OCI-LY7 (cell line): ENCODE data around the gene LEMD1. TPM values are rescaled to one million over a fixed set of nuclear protein-coding genes. Genes with fewer than 3 reads are reported as not detected.

Experiments used
- BruUV-seq: library from RNA; stranded (reverse); fragments of 400-500 nt; replicated peaks from 2 replicates; lab custom pipeline; 2021; lab: Mats Ljungman, UMichigan
- CTCF ChIA-PET: fragments of 300-600 bp; sonication (Branson Sonifier 250); formaldehyde crosslinking; loops from one replicate; lab custom pipeline; 2022; ENCODE audit warnings: antibody characterized with exemption; ENCODE audit not compliant: unreplicated experiment; lab: Charles Lee
- POLR2A ChIA-PET: fragments of 300-600 bp; sonication (Branson Sonifier 250); formaldehyde crosslinking; loops from one replicate; lab custom pipeline; 2022; ENCODE audit warnings: antibody characterized with exemption; lab: Charles Lee
- DNase-seq: peaks from one replicate; pipeline ENCODE4 v3.0.0-alpha.2; 2015; ENCODE audit warnings: low spot score
- H2AFZ ChIP-seq: fragments of 200-600 bp; sonication (generic), shearing (Covaris generic); 2 replicates; pipeline ENCODE4 v1.6.1; 2014; ENCODE audit warnings: mild to moderate bottlenecking, antibody characterized with exemption, low read length, moderate library complexity
- H3K27ac ChIP-seq: fragments of 200-600 bp; sonication (generic); 2 replicates; pipeline ENCODE4 v1.5.1; 2014; ENCODE audit warnings: mixed run types, low read depth, mild to moderate bottlenecking, moderate library complexity, low read length, inconsistent platforms; ENCODE audit not compliant: poor library complexity, severe bottlenecking
- H3K36me3 ChIP-seq: fragments of 200-600 bp; sonication (generic); 2 replicates; pipeline ENCODE4 v1.6.1; 2014; ENCODE audit warnings: mild to moderate bottlenecking, antibody characterized with exemption, low read length, moderate library complexity, mixed read lengths; ENCODE audit not compliant: insufficient read depth
- H3K4me1 ChIP-seq: fragments of 200-600 bp; sonication (generic); 2 replicates; pipeline ENCODE4 v1.5.1; 2014; ENCODE audit warnings: mild to moderate bottlenecking, low read length; ENCODE audit not compliant: insufficient read depth, poor library complexity, severe bottlenecking
- H3K4me2 ChIP-seq: fragments of 200-600 bp; sonication (generic); 2 replicates; pipeline ENCODE4 v1.6.1; 2014; ENCODE audit warnings: mild to moderate bottlenecking, low read length
- H3K4me3 ChIP-seq: fragments of 200-600 bp; sonication (generic); 2 replicates; pipeline ENCODE4 v1.5.1; 2014; ENCODE audit warnings: mild to moderate bottlenecking, low read depth, low read length; ENCODE audit not compliant: poor library complexity, severe bottlenecking
- H3K79me2 ChIP-seq: fragments of 200-600 bp; sonication (generic); 2 replicates; pipeline ENCODE4 v1.6.1; 2016; ENCODE audit warnings: low read depth, mild to moderate bottlenecking, low read length, moderate library complexity, mixed read lengths; ENCODE audit not compliant: insufficient read depth
- H3K9me2 ChIP-seq: fragments of 200-600 bp; sonication (generic); 2 replicates; pipeline ENCODE4 v1.6.1; 2016; ENCODE audit warnings: mild to moderate bottlenecking, low read length, mixed read lengths; ENCODE audit not compliant: insufficient read depth
- H3K9me3 ChIP-seq: fragments of 200-600 bp; sonication (generic); 2 replicates; pipeline ENCODE4 v1.6.1; 2014; ENCODE audit warnings: mild to moderate bottlenecking, mixed run types, low read length, mixed read lengths
- H4K20me1 ChIP-seq: fragments of 200-600 bp; sonication (generic); 2 replicates; pipeline ENCODE4 v1.6.1; 2014; ENCODE audit warnings: mild to moderate bottlenecking, antibody characterized with exemption, low read length, moderate library complexity, mixed read lengths; ENCODE audit not compliant: insufficient read depth
- EZH2phosphoT487 ChIP-seq: fragments of 200-600 bp; sonication (generic); IDR thresholded peaks from 2 replicates; pipeline ENCODE4 v1.6.1; 2018; ENCODE audit warnings: low read depth, borderline replicate concordance, mild to moderate bottlenecking, mixed run types, antibody characterized with exemption, low read length, moderate library complexity, mixed read lengths
- intact Hi-C: fragments of 100-400 bp; cut with micrococcal nuclease; formaldehyde crosslinking; loops from one replicate; pipeline ENCODE4 v1.10.0; 2022; ENCODE audit not compliant: unreplicated experiment
- total RNA-seq, 2 experiments: library from RNA; depleted of rRNA in 1 of 2; stranded (reverse); fragments of >200 nt in 1 of 2; shearing (Covaris generic) in 1 of 2; gene quantifications; 2 replicates each; pipeline ENCODE4 v1.2.3, GENCODE V29; 2014 to 2022
- TF ChIP-seq, protein P1 (sequence below): fragments of 200-600 bp; sonication (generic); conservative IDR thresholded peaks from 2 replicates; pipeline ENCODE4 v1.5.1; 2014; ENCODE audit warnings: mild to moderate bottlenecking, antibody characterized with exemption, low read length, moderate library complexity, mixed read lengths

The LEMD1 gene
- total RNA-seq, 2 experiments from 2014 or later: 0.44 to 0.63 TPM

DNA sequence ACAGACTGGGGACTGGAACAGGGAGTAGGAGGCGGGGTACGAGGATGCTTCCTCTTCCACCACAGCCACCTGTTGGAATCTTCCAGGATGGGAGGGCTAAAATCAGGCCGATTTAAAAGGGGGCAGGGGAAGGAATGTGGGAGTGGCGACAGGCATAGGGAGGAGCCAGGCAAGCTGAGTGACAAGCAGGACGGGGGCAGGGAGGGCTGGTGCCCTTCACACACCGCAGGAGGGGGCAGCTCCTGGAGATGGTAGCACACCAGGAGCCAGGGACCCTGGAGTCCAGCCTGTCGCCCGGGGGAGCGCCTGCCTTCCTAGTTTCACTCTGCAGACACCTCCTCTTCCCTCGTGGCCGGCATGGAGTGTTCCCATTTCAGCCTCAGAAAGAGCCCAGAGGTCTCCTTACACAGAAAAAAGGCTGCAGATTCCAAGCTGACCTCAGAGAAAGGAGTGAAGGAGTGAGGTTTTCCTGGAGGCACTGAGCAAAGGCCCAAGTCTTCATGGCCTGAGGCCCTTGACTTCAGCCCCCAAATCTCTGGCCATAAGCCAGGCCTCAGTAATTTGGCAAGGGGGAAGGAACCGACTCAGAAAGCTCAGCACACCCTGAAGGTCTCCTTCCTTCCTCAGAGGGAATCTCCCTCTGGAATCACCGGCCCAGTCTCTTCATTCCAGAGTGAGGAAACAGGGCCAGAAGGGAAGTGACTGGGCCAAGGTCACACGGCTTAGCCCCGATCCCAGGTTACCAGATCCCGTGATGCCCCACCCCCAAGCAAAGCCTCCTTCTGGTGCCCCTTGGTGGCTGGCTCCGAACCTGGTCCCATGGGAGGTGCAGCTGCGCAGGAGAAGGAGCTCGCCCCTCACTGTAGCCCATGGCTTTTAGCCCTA is 25.8 kb upstream of the LEMD1 start:
- BruUV-seq: no TSS peak
- ChIA-PET POLR2A (no interaction called here), CTCF (no interaction called here)
- intact Hi-C loops: no loop called here
- Histone ChIP-seq H3K79me2 (no peaks in the 10 kb centered on the region), H3K9me2 (no peaks in the 10 kb centered on the region), H3K27ac (no peak overlapping the region), H3K36me3 (no peaks in the 10 kb centered on the region), H3K4me1 (peaks cover 41% of the 10 kb centered on the region), H3K4me2 (no peak overlapping the region), H2AFZ (no peak overlapping the region), H3K4me3 (no peak overlapping the region), H4K20me1 (no peaks in the 10 kb centered on the region), H3K9me3 (no peaks in the 10 kb centered on the region)
- DNase-seq: no peak
- no peak for TF ChIP-seq EZH2phosphoT487
- TF ChIP-seq, protein P1, sequence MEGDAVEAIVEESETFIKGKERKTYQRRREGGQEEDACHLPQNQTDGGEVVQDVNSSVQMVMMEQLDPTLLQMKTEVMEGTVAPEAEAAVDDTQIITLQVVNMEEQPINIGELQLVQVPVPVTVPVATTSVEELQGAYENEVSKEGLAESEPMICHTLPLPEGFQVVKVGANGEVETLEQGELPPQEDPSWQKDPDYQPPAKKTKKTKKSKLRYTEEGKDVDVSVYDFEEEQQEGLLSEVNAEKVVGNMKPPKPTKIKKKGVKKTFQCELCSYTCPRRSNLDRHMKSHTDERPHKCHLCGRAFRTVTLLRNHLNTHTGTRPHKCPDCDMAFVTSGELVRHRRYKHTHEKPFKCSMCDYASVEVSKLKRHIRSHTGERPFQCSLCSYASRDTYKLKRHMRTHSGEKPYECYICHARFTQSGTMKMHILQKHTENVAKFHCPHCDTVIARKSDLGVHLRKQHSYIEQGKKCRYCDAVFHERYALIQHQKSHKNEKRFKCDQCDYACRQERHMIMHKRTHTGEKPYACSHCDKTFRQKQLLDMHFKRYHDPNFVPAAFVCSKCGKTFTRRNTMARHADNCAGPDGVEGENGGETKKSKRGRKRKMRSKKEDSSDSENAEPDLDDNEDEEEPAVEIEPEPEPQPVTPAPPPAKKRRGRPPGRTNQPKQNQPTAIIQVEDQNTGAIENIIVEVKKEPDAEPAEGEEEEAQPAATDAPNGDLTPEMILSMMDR: no peak

DNA sequence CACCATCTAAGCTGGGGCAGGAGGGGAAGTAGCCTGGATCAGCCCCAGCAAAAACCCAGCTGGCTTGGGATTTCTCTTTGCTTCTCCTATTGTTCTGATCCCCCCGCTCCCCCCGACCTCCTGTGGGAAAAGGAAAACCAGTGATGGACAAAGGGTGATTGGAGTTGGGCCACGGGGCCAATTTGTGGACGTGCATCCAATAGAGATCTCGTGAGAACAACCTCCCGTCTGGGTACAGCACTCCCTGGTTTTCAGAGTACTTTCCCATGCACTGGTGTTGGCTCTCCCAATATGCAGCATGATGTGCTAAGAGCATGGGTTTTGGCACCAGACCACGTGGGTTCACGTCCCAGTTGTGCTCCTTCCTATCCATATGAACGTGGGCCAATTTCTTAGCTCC is 25.0 kb upstream of the LEMD1 start:
- Histone ChIP-seq H3K4me3 (no peak overlapping the region), H3K79me2 (no peaks in the 10 kb centered on the region), H4K20me1 (no peaks in the 10 kb centered on the region), H3K9me3 (no peaks in the 10 kb centered on the region), H2AFZ (no peak overlapping the region), H3K36me3 (no peaks in the 10 kb centered on the region), H3K4me1 (peaks cover 49% of the 10 kb centered on the region), H3K27ac (no peak overlapping the region), H3K9me2 (no peaks in the 10 kb centered on the region), H3K4me2 (no peak overlapping the region)
- TF ChIP-seq, protein P1: no peak
- no peak for TF ChIP-seq EZH2phosphoT487
- CTCF ChIA-PET: no interaction called here
- BruUV-seq: no TSS peak
- no peak for DNase-seq
- intact Hi-C loops: no loop called here
- POLR2A ChIA-PET: no interaction called here

DNA sequence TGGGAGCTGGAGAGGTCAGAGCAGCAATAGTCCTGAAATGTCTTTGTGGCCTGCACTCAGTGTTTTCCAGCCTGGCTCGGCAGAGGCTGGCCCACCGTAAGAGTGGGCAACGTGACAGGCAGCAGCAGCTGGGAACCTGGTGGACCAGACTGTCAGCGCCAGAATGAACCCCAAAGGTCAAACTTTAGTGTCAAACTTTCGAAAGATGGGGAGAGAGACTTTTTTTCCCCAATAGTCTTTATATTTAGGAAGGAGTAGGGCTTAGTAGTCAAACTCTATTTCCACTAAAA is 23.7 kb upstream of the LEMD1 start:
- H3K79me2 ChIP-seq: no peaks in the 10 kb centered on the region
- no peak overlapping the region for H3K27ac ChIP-seq
- intact Hi-C loops: no loop called here
- CTCF ChIA-PET: no interaction called here
- POLR2A ChIA-PET: no interaction called here
- no peaks in the 10 kb centered on the region for H3K36me3 ChIP-seq
- TF ChIP-seq EZH2phosphoT487: no peak
- TF ChIP-seq, protein P1: no peak
- H3K9me3 ChIP-seq: no peaks in the 10 kb centered on the region
- H3K4me3 ChIP-seq: no peak overlapping the region
- H2AFZ ChIP-seq: no peak overlapping the region
- DNase-seq: no peak
- H3K9me2 ChIP-seq: no peaks in the 10 kb centered on the region
- H3K4me1 ChIP-seq: peaks cover 62% of the 10 kb centered on the region
- peak overlapping the region; percentile 54 for H3K4me2 ChIP-seq
- H4K20me1 ChIP-seq: no peaks in the 10 kb centered on the region
- no TSS peak for BruUV-seq
